ENCODE data around the gene WDR33.

The WDR33 gene

GRCh38 chr2:127663566-127664064 lies 147.4 kb downstream of the WDR33 start:
- peak overlapping the region; percentile 61 to 87 for H3K27ac ChIP-seq
- no peak for DNase-seq (ENCODE audit: low spot score)
- peak overlapping the region; percentile 71 for H3K4me3 ChIP-seq
- TF ChIP-seq CTCF (IDR thresholded peaks at IDR 0.05) = no peak

GRCh38 chr2:127662937-127663565 lies 147.9 kb downstream of the WDR33 start:
- H3K4me3 ChIP-seq = peak overlapping the region; percentile 71

GRCh38 chr2:127661949-127662510 lies 148.9 kb downstream of the WDR33 start:
- H3K4me3 ChIP-seq = peak overlapping the region; percentile 49
- H3K27ac ChIP-seq = peak overlapping the region in 1 of 2 donors; percentile 89
- TF ChIP-seq CTCF (IDR thresholded peaks at IDR 0.05) = no peak
- DNase-seq (ENCODE audit: low spot score) = no peak

More at GRCh38 chr2:127662937-127663565, 147.9 kb downstream of the WDR33 start:
- peak overlapping the region; percentile 61 to 87 for H3K27ac ChIP-seq
- no peak for TF ChIP-seq CTCF (IDR thresholded peaks at IDR 0.05)
- DNase-seq (ENCODE audit: low spot score) = peak; percentile 62

- no peak for DNase-seq (ENCODE audit: low spot score)
- TF ChIP-seq CTCF (IDR thresholded peaks at IDR 0.05) = no peak
- Histone ChIP-seq H3K4me3 (peak overlapping the region; percentile 49), H3K27ac (peak overlapping the region in 1 of 2 donors; percentile 89)
Observed at GRCh38 chr2:127661072-127661649, 149.8 kb downstream of the WDR33 start.

GRCh38 chr2:127660291-127660578 lies 150.7 kb downstream of the WDR33 start:
- no peak for DNase-seq (ENCODE audit: low spot score)
- TF ChIP-seq CTCF (IDR thresholded peaks at IDR 0.05) = no peak
- H3K27ac ChIP-seq = peak overlapping the region in 1 of 2 donors; percentile 89
- H3K4me3 ChIP-seq = peak overlapping the region; percentile 49

GRCh38 chr2:127659408-127660290 lies 151.3 kb downstream of the WDR33 start:
- no peak for DNase-seq (ENCODE audit: low spot score)

More at GRCh38 chr2:127659408-127660290, 151.3 kb downstream of the WDR33 start:
- peak overlapping the region; percentile 51 to 89 for H3K27ac ChIP-seq
- H3K4me3 ChIP-seq = peak overlapping the region; percentile 49
- no peak for TF ChIP-seq CTCF (IDR thresholded peaks at IDR 0.05)

Data from coronary artery (tissue), 2 donors.